Measurements from ENCODE around the gene CFAP92.

CFAP92 gene

GRCh38 chr3:129023909-129024308, 30.0 kb upstream of the CFAP92 start:
- peak; percentile 9 for DNase-seq

GRCh38 chr3:129023008-129023358, 29.1 kb upstream of the CFAP92 start:
- DNase-seq = no peak

DNA sequence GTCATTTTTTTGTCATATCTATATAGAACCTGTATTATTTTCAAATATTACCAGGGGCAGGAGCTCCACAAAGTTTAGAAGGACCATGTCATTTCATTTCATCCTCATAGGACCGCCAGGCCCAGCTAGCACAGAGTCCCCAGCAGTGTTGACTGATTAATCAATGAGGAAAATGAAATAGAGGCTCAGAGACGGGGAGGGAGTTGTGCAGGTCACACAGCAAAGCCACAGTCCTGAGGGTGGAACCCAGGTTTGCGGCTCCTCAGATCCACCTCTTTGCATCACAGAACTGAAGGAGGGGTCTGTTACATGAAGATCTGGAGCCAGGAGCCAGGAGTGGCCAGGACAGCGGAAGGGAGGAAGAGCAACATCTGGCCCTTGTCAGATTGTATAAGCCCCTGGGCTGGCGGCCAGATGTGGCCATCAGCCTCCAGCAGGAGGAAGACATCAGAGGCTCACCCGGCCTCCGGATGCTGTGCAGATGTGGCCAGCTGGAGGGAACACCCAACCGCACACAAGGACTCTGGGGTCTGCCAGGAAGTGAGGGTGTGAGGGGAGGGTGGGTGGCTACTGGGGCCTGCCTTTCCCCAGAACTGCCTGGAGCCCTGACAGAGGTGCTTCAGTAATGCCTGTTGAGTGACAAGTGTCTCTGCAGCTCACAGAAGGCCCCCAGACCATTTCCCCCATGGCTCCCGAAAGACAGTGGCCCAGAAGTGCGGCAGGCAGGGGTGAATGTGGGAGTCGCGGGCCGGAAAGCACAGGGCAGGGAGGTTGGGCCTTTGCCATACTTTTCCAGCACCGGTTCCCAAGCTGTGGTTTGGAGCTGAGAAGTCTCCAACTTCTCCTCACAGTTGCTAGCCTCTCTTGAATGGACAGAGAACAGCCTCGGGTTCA, 28.5 kb upstream of the CFAP92 start:
- DNase-seq = no peak

GRCh38 chr3:129021140-129021551, 27.3 kb upstream of the CFAP92 start:
- no peak for DNase-seq

GRCh38 chr3:129020691-129021090, 26.8 kb upstream of the CFAP92 start:
- DNase-seq = no peak

DNA sequence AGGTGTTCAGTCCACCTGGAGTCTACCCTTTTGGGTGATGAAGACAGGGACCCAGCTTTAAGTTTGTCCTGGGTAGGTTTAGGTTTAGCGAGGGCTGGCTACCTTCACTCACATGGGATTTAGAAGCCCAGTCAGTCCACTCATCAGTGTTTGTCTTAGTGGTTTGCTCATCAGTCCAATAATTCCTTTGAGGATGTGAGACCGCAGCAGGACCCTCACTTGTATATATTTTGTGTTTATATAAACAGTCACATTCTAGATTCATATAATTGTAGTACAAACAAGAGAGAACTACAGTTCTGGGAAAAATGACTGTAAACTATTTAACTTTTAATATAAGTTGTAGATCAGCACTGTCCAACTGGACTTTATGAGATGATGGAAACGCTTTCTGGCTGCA, 25.4 kb upstream of the CFAP92 start:
- DNase-seq = no peak

- DNase-seq = no peak
These were observed 24.9 kb upstream of the CFAP92 start for GRCh38 chr3:129018751-129019150.

GRCh38 chr3:129018271-129018670, 24.4 kb upstream of the CFAP92 start:
- no peak for DNase-seq

DNA sequence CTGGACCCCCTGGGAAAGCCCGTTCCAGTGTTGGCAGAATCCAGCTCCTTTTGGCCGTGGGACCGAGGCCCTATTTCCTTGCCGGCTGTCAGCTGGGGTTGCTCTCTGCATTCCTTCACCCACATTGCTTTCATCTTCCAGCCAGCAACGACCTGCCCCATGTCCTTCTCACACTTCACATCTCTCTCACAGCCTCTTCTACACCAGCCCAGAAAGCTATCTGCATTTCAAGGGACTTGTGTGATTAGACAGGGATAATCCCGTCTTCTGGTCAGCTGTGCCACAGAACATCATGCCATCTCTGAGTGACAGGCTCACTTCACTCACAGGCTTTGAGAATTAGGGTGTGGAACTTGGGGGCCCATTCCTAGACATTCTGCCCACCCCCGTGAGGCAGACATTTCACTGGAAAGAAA, 23.6 kb upstream of the CFAP92 start:
- no peak for DNase-seq

GRCh38 chr3:129016720-129017483, 23.0 kb upstream of the CFAP92 start:
- DNase-seq = peak; percentile 26

DNA sequence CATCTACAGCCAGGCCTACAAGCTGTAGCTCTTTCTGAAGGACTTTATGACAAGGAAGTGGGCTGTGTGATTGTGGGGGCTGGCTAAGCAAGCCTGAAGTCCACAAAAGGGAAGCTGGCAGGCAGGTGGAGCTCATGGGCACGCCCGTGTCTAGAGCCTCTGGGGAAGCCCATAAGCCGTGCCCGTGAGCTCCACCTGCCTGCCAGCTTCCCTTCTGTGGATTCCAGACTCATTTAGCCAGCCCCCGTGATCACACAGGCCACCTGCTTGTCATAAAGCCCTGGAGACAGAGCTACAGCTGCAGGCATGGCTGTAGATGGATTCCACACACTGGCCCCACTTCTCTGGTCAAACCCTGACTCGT, 22.5 kb upstream of the CFAP92 start:
- DNase-seq = peak; percentile 60

DNA sequence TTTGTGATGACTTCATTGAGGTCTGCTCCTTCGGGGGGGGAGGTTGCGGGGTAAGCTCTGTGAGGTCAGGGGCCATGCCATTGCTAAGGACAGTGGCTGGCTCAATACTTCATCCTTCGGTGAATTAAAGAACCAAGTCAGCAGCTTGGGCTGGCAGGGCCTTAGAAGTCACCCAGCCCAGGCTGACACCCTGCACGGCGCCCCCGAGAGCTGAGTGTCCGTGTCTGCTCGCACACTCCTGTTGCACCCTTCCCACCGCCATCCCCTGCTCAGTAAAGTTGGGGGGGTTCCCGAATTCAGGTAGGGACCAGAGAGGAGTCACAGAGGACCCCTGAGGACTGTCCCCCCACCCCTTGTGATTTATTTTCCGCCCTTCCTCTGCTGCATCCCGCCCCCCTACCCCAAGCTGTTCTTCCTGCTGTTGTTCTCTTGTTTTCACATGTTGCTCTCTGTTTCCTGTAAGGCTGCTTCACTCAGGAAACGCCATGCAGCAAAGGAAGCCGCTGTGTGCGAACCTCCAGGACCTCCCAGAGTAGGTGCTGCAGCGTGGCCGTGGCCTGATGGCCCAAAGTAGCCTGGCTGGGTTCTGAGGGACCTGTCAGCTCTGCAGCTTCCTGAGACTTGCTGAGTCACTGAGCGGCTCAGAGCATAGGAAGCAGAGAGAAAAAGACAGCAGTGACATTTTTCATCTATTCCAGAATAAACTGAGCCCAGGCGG, 21.7 kb upstream of the CFAP92 start:
- DNase-seq = no peak

DNA sequence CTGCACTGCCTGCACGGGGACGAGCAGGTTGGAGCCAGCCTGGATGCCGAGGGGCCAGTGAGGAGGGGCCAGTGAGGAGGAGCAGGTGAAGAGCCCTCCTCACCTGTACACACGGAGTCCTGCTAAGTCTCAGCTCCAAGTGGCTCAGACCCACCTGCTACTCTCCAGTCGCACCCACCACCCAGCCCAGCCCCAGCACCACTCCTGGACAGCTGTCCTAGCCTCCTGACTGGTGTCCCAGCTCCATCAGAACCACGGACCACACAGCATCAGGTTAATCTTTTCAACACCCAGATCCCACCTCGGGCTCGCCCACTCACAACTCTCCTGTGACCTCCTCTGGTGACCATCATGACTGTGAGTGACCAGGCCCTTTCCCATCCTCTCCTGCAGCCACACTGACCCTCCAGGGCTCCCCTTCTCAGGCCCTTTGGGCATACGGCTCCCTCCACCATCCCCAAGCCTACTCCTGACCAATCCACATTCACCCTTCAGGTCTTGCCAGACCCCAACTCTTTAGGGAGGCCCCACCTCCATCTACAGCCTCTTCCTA, 21.0 kb upstream of the CFAP92 start:
- no peak for DNase-seq

DNA sequence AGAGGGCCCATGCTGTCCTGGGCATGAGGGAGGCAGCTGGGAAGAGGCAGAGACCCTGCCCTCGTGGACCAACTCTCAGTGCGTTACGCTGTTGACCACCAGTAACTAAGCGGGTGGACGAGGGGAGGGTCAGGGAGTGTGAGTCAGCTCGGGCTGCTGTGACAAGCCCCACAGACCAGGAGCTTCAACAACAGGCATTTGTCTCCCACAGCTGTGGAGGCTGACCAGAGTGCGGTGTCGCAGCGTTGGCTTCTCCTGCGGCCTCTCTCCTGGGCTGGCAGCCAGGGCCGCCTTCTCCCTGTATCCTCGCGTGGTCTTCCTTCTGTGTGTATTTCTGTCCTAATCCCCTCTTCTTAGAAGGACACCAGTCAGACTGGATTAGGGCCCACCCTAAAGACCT, 20.3 kb upstream of the CFAP92 start:
- no peak for DNase-seq

DNA sequence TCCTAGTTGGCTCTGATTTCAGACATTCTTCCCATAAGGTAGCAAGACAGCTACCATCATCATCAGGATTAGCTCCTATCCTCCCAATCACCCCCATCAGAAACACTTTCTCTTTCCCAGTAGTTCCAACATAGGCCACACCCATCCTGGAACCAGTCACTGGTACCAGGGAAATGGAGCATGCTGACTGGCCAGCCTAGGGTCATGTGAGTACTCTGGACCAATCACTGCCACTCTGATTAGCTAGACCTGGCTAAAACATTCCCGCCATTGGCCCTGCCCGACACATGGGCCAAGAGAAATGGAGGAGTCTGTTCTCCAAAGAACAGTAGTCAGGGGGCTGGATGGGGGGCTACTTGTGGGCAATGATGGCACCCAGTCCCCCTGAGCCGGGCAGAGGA, 19.6 kb upstream of the CFAP92 start:
- no peak for DNase-seq

DNA sequence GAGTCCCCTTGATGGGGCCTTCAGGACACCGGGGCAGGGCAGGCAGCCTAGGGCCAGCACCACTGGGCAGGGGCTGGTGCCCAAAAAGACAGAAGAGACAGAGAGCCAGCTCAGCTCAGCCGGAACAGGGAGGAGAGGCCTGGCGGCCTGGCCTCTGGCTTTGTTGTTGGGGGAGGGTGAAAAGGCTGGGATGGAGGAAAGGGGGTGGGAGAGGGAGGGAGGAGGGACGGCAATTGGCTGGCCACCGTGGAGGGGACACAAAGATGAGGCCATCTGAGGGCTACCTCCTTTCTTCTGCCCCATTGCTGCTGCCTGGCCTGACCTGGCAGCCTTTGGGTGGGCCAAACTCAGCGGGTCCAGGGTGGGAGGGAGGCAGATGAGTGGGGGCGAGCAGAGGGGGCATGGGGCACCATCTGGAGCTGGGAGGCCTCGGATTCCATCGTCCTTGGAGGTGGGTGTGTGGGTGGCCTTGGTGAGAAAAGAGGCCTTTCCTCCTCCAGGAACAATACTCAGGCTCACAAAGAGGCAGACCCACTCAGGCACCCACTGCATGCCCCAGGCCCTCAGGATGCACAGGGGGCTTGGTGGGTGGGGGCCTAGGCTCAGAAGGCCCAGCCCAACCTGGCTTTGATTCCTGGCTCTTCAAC, 16.6 kb upstream of the CFAP92 start:
- DNase-seq = no peak

DNA sequence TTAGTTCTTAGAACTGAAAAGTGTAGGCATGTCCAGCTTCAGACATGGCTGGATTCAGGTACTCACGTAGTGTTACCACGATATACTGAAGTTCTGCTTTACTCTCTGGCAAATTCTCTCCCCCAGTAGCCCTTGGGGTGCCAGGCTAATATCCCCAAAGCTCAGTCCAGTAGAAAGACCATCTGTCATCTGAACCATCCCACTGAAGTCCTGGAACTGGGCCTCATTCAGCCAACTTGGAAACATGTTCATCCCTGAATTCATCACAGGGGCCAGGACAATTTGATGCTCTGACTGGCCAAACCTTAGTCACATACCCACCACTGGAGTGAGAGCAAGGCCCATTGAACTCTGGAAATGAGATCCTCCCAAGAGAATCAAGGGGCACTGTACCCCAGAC, 15.4 kb upstream of the CFAP92 start:
- DNase-seq = no peak

DNA sequence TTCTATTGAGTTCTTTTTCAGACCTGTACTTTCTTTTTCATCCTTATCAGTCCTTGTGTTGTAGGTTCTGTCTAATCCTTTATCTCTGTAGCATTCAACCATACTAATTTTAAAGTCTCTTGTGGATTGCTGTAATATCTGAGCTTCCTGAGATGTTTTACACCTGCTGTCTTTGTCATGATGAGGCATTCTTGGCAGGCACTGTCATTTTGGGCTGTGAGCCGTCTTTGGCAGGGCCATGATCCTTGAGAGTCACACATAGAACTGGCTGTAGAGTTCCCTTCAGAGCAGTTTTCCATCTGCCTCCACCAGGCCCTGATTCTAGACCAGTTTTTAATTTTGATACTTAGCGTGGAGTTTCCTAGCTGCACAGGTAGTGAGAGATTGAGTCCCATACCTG, 13.9 kb upstream of the CFAP92 start:
- DNase-seq = no peak

DNA sequence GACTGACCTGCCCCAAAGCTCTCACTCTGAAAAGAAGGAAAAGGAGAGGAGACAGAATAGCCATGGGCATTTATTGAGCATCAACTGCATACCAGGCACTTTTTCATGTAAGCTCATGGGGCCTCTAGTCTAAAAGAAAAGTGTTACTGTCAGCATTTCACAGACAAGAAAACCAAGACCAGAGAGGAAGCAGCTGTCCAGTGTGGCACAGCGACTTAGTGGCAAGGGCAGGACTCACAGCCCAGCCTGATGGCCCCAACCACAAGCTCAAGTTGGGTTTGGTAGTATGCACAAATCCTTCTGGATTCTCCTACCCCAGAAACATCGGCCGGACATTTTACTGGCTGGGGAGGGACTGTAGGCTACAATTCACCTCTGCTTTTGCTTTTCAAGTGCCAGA, 13.0 kb upstream of the CFAP92 start:
- DNase-seq = peak; percentile 9

- DNase-seq = no peak
These were observed 11.8 kb upstream of the CFAP92 start for GRCh38 chr3:129005526-129006303.

DNA sequence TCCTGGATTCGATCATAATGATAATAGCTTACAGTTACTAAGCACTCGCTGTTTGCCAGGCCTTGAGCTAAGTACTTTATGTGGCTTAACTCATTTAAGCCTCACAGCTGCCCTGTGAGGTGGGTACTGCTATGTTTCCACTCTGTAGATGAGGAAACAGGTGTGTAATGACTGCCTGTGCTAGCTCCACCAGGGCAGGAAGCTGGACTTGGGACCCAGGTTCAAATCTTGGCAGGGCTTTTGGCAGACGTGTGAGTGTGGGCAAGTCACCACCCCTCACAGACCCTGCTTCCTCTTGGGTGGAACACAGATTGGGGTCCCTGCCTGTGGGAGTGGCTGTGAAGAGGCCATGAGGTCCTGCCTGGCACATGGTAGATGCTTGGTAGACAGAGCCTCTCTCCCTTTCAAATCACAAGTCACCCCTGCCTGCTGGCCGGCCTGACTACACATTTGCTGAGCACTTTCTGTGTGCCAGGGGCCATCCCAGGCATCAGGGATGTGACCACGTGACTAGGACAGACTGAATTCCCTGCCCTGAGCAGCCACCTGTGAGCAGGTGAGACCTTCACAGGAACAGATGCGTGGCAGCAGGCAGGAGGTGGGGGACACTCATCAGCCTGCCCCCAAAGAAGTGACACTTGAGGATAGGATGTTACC, 10.9 kb upstream of the CFAP92 start:
- no peak for DNase-seq
